GM23338 (cell line): ENCODE results near the gene AKR1B1. TPM values are rescaled to one million over a fixed set of nuclear protein-coding genes. Genes with fewer than 3 reads are reported as not detected.

Experiments
- ATAC-seq: fragments of 200-7000 bp; cut with Tn5 transposase; 3 replicates; pipeline ENCODE4 v1.9.1; 2020
- DNase-seq: peaks from one replicate; pipeline ENCODE4 v3.0.0-alpha.2; 2015; ENCODE audit warnings: low spot score
- H2AFZ ChIP-seq: fragments of 200-600 bp; sonication (generic); 2 replicates; pipeline ENCODE4 v1.8.0; 2016; ENCODE audit warnings: antibody characterized with exemption, mild to moderate bottlenecking, moderate library complexity
- H3F3A ChIP-seq: fragments of 200-600 bp; sonication (generic); replicated peaks from 2 replicates; pipeline ENCODE4 v1.8.0; 2017; ENCODE audit warnings: antibody characterized with exemption, mixed run types, low read depth
- H3K27ac ChIP-seq: fragments of 200-600 bp; sonication (generic); 2 replicates; pipeline ENCODE4 v1.6.1; 2016; ENCODE audit warnings: low read depth
- H3K27me3 ChIP-seq: fragments of 200-600 bp; sonication (generic); 2 replicates; pipeline ENCODE4 v1.8.0; 2016; ENCODE audit warnings: mild to moderate bottlenecking, mixed run types, moderate library complexity; ENCODE audit not compliant: insufficient read depth
- H3K36me3 ChIP-seq: fragments of 200-600 bp; sonication (generic); 2 replicates; pipeline ENCODE4 v1.8.0; 2016; ENCODE audit warnings: mild to moderate bottlenecking; ENCODE audit not compliant: insufficient read depth
- H3K4me1 ChIP-seq: fragments of 200-600 bp; sonication (generic); 2 replicates; pipeline ENCODE4 v1.8.0; 2016; ENCODE audit warnings: mild to moderate bottlenecking, moderate library complexity; ENCODE audit not compliant: insufficient read depth
- H3K4me2 ChIP-seq: fragments of 200-600 bp; sonication (generic); 2 replicates; pipeline ENCODE4 v1.7.1; 2017; ENCODE audit warnings: mixed run types
- H3K4me3 ChIP-seq: fragments of 200-600 bp; sonication (generic); 2 replicates; pipeline ENCODE4 v1.6.1; 2016; ENCODE audit warnings: mixed run types
- H3K79me2 ChIP-seq: fragments of 200-600 bp; sonication (generic); replicated peaks from 2 replicates; pipeline ENCODE4 v1.8.0; 2017; ENCODE audit warnings: mild to moderate bottlenecking; ENCODE audit not compliant: insufficient read depth
- H3K9me2 ChIP-seq: fragments of 200-600 bp; sonication (generic); 2 replicates; pipeline ENCODE4 v1.8.0; 2017; ENCODE audit not compliant: insufficient read depth
- H4K20me1 ChIP-seq: fragments of 200-600 bp; sonication (generic); replicated peaks from 2 replicates; pipeline ENCODE4 v1.8.0; 2017; ENCODE audit warnings: mild to moderate bottlenecking; ENCODE audit not compliant: insufficient read depth
- H3K27ac Mint-ChIP-seq: 2 replicates; pipeline ENCODE4 v1.8.0; 2020; ENCODE audit warnings: inconsistent platforms, mild to moderate bottlenecking, moderate library complexity, mixed read lengths
- H3K27me3 Mint-ChIP-seq: 3 replicates; pipeline ENCODE4 v1.8.0; 2022; ENCODE audit warnings: low read depth, mild to moderate bottlenecking, moderate library complexity, mixed read lengths, inconsistent platforms; ENCODE audit not compliant: insufficient read depth, poor library complexity
- H3K36me3 Mint-ChIP-seq: 3 replicates; pipeline ENCODE4 v1.8.0; 2021; ENCODE audit warnings: low read depth, mild to moderate bottlenecking, inconsistent platforms, moderate library complexity, mixed read lengths
- H3K4me1 Mint-ChIP-seq: 3 replicates; pipeline ENCODE4 v1.8.0; 2020; ENCODE audit warnings: mild to moderate bottlenecking, inconsistent platforms, mixed read lengths
- H3K4me3 Mint-ChIP-seq: 3 replicates; pipeline ENCODE4 v1.8.0; 2021; ENCODE audit warnings: moderate library complexity, mild to moderate bottlenecking, inconsistent platforms, mixed read lengths
- H3K9me3 Mint-ChIP-seq: 3 replicates; pipeline ENCODE4 v1.8.0; 2020; ENCODE audit warnings: moderate library complexity, mild to moderate bottlenecking, inconsistent platforms, mixed read lengths
- CREB1 ChIP-seq: fragments of 250-450 bp; sonication (Bioruptor Pico); IDR thresholded peaks from 2 replicates; pipeline ENCODE4 v1.5.0; 2020; ENCODE audit warnings: low read depth, mild to moderate bottlenecking, moderate library complexity
- EZH2 ChIP-seq: fragments of 200-600 bp; sonication (generic); IDR thresholded peaks from one replicate; pipeline ENCODE4 v1.8.0; 2017; ENCODE audit warnings: antibody characterized with exemption, mild to moderate bottlenecking, low read depth; ENCODE audit not compliant: unreplicated experiment
- EZH2phosphoT487 ChIP-seq: fragments of 200-600 bp; sonication (generic); IDR thresholded peaks from one replicate; pipeline ENCODE4 v1.8.1; 2018; ENCODE audit warnings: antibody characterized with exemption; ENCODE audit not compliant: unreplicated experiment
- JUNB ChIP-seq: IDR thresholded peaks from one replicate; pipeline ENCODE4 v1.6.1; 2016; ENCODE audit warnings: antibody characterized with exemption; ENCODE audit not compliant: unreplicated experiment
- NANOG ChIP-seq: IDR thresholded peaks from 2 replicates; pipeline ENCODE4 v1.6.1; 2016; ENCODE audit warnings: antibody characterized with exemption, borderline replicate concordance
- POLR2AphosphoS5 ChIP-seq: IDR thresholded peaks from 2 replicates; pipeline ENCODE4 v1.6.1; 2016; ENCODE audit warnings: antibody characterized with exemption, low read depth
- REST ChIP-seq: IDR thresholded peaks from one replicate; pipeline ENCODE4 v1.6.1; 2018; ENCODE audit warnings: antibody characterized with exemption; ENCODE audit not compliant: unreplicated experiment
- STAT1 ChIP-seq: IDR thresholded peaks from one replicate; pipeline ENCODE4 v1.6.1; 2016; ENCODE audit warnings: antibody characterized with exemption; ENCODE audit not compliant: unreplicated experiment
- ZNF114 ChIP-seq: fragments of 250-450 bp; sonication (Bioruptor Pico); IDR thresholded peaks from 2 replicates; pipeline ENCODE4 v1.5.0; 2020; ENCODE audit warnings: mild to moderate bottlenecking, moderate library complexity
- ZNF331 ChIP-seq: fragments of 250-450 bp; sonication (Bioruptor Pico); IDR thresholded peaks from 2 replicates; pipeline ENCODE4 v1.5.0; 2020; ENCODE audit warnings: low read depth, mild to moderate bottlenecking, moderate library complexity
- ZNF462 ChIP-seq: fragments of 250-450 bp; sonication (Bioruptor Pico); IDR thresholded peaks from 2 replicates; pipeline ENCODE4 v1.5.0; 2020; ENCODE audit warnings: mild to moderate bottlenecking, moderate library complexity
- polyA plus RNA-seq: library from polyadenylated mRNA; unstranded; fragments of >200 nt; fragmentation: Nextera tagmentation; extraction: Ambion mirVana; gene quantifications from 2 replicates; pipeline ENCODE4 v1.2.1, GENCODE V29; 2016
- total RNA-seq: library from RNA; depleted of rRNA; stranded (reverse); fragments of >200 nt; shearing (Covaris generic); gene quantifications from 2 replicates; pipeline ENCODE4 v1.2.3, GENCODE V29; 2014
- TF ChIP-seq, protein P1 (sequence below), 2 experiments: fragments of 200-600 bp in 1 of 2; sonication (generic) in 1 of 2; conservative IDR thresholded peaks; 2 replicates each; pipeline versions ENCODE4 v1.5.1 to v1.6.1; 2016 to 2017; ENCODE audit warnings: antibody characterized with exemption in 2 of 2, low read depth in 2 of 2, mild to moderate bottlenecking in 2 of 2, moderate library complexity in 1 of 2
- TF ChIP-seq, protein P2 (sequence below): IDR thresholded peaks from 2 replicates; pipeline ENCODE4 v1.6.1; 2016; ENCODE audit warnings: antibody characterized with exemption

AKR1B1 gene
- total and polyA plus RNA-seq, 2 experiments from 2014 or later, result 132 to 154 TPM

GRCh38 chr7:134478707-134479106 lies 19.8 kb upstream of the AKR1B1 start:
- Histone ChIP-seq H3K4me2 (no peak overlapping the region), H3K27me3 (no peaks in the 10 kb centered on the region), H3K4me1 (no peaks in the 10 kb centered on the region), H3F3A (no peaks in the 10 kb centered on the region), H3K36me3 (no peaks in the 10 kb centered on the region), H2AFZ (no peak overlapping the region), H3K4me3 (no peak overlapping the region), H3K27ac (no peak overlapping the region), H4K20me1 (no peaks in the 10 kb centered on the region), H3K79me2 (no peaks in the 10 kb centered on the region), H3K9me2 (0 out of 2 replicates have a peak, but pooled peaks cover 3% of the 10 kb centered on the region)
- Mint-ChIP-seq H3K9me3 (no peaks in the 10 kb centered on the region), H3K4me3 (no peak overlapping the region), H3K27ac (no peak overlapping the region), H3K36me3 (no peaks in the 10 kb centered on the region; the same call in 2 of the 3 replicates), H3K4me1 (peaks cover 15% of the 10 kb centered on the region), H3K27me3 (no peaks in the 10 kb centered on the region)
- DNase-seq, result no peak
- no peak for ATAC-seq
- TF ChIP-seq ZNF462 (CRISPR knock-in tag) (no peak), NANOG (no peak), STAT1 (no peak), ZNF331 (CRISPR knock-in tag) (no peak), CREB1 (CRISPR knock-in tag) (no peak), EZH2 (no peak), EZH2phosphoT487 (no peak), REST (no peak), ZNF114 (CRISPR knock-in tag) (no peak), POLR2AphosphoS5 (no peak), JUNB (no peak)
- TF ChIP-seq, protein P1, sequence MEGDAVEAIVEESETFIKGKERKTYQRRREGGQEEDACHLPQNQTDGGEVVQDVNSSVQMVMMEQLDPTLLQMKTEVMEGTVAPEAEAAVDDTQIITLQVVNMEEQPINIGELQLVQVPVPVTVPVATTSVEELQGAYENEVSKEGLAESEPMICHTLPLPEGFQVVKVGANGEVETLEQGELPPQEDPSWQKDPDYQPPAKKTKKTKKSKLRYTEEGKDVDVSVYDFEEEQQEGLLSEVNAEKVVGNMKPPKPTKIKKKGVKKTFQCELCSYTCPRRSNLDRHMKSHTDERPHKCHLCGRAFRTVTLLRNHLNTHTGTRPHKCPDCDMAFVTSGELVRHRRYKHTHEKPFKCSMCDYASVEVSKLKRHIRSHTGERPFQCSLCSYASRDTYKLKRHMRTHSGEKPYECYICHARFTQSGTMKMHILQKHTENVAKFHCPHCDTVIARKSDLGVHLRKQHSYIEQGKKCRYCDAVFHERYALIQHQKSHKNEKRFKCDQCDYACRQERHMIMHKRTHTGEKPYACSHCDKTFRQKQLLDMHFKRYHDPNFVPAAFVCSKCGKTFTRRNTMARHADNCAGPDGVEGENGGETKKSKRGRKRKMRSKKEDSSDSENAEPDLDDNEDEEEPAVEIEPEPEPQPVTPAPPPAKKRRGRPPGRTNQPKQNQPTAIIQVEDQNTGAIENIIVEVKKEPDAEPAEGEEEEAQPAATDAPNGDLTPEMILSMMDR (conservative IDR thresholded peaks at IDR 0.05; ENCODE audit: low read depth in 2 of 2), result no peak; a peak in 2 of 4 replicates
- TF ChIP-seq, protein P2, sequence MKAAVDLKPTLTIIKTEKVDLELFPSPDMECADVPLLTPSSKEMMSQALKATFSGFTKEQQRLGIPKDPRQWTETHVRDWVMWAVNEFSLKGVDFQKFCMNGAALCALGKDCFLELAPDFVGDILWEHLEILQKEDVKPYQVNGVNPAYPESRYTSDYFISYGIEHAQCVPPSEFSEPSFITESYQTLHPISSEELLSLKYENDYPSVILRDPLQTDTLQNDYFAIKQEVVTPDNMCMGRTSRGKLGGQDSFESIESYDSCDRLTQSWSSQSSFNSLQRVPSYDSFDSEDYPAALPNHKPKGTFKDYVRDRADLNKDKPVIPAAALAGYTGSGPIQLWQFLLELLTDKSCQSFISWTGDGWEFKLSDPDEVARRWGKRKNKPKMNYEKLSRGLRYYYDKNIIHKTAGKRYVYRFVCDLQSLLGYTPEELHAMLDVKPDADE, result no peak
